ENCODE results near the gene FAM167B. TPM values are rescaled to one million over a fixed set of nuclear protein-coding genes. Genes with fewer than 3 reads are reported as not detected.

The FAM167B gene
- total RNA-seq, 1 donor from 2014 or later: 1.5 TPM

DNA sequence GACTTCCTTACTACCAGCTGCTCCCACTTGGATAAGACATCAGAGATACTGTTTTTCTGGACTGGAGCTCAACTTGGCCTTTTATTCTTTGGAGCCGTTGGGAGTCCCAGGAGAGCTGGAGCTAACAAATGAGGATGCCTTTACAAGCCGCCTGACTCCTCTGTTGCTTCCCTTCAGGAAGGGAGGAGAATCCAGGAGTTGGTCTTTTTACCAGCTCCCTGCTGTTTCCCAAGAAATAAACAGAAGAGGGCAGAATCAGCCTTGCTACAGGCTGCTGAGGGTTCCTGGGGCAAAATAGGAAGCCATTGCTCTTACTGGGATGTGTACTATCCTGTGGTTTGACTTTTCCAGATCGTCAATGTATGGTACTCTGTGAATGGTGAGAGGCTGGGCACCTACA lies 23.3 kb upstream of the FAM167B start:
- no peak for ATAC-seq

DNA sequence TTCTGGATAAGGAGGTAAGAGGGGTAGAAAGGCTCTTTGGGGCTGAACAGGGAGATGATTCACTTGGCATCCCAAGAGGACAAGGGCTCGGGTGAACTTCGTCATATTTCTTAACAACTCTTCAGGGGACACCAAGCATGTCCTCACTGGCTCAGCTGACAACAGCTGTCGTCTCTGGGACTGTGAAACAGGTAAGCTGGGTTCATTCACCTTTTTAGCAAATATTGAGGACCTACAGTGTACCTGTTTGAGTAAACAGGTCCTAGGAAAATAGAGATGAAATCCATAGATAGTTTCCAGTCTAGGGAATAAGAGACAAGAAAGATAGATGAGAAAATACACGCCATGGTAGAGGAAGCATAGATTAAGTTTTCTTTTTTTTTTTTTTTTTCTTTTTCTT lies 22.7 kb upstream of the FAM167B start:
- no peak for ATAC-seq

DNA sequence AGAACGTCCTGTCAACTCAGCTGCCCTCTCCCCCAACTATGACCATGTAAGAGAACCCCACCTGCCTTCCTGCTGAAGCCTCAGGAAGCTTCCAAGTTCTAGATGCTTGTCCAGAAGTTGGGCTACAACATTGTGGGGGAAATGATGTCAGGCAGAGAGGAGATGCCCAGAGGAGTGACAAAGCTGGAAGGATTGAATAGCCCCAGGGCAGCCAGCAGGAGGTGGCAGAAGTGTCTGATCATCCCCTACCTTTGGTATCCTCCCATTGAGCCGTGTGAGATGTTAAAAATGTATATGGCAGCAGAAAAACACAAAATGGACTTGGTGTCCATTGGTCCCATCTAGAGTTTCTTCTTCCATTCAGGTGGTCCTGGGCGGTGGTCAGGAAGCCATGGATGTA lies 18.3 kb upstream of the FAM167B start:
- ATAC-seq: no peak

DNA sequence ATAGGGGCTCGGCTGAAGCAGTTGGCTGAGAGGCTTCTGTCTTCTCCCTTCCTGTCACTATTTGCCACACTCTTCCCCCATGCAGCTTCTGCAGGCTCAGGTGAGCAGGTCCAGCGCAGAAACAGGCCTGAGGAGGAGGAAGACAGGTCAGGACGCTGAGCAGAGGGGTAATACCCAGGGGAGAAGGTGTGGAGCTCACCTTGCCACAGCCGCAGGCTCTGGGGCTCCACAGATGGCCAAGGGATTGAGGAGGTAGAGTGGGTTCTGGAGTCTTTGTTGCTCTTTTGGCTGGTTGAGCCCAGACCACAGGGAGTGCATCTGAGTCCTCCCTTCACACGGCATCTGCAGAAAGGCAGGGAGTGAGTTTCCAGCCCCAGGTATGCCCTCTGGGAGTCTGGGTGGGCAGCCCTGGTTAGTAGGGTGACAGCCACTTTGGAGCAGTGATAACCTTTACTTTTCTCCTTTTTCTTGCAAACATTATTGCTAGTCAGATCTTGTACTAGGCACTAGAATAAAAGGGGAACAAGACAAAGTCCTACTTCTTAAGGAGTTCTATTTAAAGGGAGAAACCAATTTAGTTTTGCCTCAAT lies 15.1 kb upstream of the FAM167B start:
- ATAC-seq: no peak

DNA sequence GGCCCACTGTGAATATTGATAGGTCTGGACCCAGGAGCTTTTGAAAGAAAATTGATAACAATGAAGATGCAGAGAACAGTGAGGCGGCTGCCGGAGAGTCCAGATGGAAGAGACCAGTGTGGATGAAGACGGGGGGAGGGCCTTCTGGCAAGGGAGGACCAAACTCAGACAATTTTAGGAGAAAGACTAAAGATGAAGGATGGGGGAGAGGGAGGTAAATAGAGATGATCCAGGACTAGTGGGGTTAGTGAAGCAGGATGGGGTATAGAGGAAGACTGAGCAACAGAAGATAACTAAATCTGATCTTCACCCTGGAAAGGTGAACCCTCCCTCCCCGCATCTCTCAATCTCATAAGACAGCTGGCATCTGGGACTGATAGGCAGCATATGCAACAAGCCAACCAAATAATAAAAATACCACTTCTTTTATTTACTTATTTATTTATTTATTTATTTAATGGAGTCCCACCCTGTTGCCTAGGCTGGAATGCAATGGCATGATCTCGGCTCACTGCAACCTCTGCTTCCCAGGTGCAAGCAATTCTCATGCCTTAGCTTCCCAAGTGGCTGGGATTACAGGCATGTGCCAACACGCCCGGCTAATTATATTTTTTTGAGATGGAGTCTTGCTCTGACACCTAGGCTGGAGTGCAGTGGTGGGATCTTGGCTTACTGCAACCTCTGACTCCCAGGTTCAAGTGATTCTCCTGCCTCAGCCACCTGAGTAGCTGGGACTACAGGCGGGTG lies 14.3 kb upstream of the FAM167B start:
- no peak for ATAC-seq

DNA sequence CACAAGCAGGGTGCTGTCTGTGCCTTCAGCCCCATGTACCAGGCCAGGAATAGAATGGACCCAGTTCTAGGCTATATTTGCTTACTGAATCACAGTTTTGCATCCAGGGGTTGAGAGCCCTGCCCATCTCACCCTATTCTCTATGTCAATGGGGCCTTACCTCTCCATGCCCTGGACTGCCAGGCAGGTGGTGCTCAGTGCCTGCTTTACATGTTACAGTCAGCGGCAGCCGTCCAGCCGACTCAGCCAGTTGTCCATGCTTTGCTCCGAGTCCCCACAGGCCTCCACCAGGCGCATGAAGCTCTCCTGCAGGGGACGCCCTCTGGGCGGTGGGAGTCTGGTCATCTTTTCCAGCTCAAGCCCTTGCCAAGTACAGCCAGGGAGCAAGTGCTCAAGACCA lies 12.2 kb upstream of the FAM167B start:
- no peak for ATAC-seq

DNA sequence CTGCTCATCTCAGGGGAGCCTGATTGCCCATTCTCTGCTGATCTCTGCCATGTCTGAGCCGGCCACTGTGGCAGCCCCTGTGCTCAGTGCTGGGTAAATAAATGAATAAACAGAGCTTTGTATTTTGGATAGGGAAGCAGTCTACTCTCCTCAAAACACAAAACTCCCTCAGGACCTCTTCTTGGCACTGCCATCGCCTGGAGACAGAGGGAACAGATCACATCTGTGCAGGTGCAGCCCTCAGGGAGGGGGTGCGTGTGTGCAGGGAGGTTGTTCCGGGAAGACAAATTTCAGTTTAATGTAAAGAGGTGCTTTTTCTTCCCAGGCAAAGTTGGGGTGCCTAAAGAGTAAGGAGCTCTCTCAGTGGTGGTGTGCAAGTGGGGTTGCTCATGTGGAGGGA lies 7.7 kb upstream of the FAM167B start:
- no peak for ATAC-seq

DNA sequence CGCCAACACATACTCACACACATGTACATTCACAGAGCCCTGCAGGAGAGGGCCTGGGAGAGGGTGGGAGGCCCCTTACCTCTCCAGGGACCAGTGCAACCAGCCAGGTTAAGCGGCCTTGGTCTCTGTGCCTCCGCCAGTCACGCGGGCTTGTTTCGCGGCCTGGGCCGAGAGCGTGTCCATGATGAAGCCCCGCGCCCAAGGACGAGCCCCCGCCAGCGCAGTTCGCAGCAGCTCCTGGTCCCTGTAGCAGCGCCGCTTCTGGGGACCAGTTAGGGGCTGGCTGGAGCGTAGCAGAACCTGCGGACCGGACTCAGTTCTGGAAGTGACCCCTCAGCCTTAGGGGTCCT lies 7.3 kb upstream of the FAM167B start:
- ATAC-seq: peak; percentile 5

DNA sequence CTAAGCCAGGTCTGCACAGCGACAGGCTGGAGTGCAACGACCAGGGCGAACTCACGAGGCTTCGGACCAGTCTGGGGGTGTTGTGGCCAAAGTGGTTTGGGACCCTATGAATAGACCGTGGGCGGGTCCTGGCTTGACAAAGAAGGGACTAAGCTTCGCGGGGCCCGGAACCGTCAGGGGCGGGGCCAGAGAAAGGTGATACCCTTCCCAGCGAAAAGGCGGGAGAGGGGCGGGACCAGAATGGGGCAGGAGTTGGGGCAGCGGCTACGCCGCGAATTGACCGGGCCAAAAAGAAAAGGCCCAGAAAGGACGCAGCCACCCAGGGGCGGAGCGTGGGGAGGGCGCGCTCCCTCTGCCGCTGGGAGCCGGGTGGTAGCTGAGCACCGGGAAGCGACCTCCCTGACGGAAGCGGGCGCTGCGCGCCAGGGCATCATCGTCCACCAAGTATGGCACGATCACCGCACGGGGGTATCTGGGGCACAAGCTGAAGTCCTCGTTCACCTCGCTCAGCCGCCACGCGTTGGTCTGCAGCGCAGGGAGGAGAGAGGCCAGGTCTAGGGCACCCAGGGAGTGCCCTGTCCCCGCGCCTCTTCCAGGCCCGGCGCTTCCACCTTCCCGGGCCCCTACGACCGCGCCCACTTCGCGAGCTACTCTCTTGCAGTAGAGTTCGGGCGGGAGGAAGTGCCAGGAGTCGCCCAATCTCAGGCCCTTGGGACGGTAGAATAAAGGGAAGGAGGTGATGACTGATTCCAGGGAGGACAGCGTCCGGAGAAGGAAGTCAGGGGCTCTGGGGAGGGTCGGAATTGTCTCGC lies 6.7 kb upstream of the FAM167B start:
- peak; percentile 59 for ATAC-seq

DNA sequence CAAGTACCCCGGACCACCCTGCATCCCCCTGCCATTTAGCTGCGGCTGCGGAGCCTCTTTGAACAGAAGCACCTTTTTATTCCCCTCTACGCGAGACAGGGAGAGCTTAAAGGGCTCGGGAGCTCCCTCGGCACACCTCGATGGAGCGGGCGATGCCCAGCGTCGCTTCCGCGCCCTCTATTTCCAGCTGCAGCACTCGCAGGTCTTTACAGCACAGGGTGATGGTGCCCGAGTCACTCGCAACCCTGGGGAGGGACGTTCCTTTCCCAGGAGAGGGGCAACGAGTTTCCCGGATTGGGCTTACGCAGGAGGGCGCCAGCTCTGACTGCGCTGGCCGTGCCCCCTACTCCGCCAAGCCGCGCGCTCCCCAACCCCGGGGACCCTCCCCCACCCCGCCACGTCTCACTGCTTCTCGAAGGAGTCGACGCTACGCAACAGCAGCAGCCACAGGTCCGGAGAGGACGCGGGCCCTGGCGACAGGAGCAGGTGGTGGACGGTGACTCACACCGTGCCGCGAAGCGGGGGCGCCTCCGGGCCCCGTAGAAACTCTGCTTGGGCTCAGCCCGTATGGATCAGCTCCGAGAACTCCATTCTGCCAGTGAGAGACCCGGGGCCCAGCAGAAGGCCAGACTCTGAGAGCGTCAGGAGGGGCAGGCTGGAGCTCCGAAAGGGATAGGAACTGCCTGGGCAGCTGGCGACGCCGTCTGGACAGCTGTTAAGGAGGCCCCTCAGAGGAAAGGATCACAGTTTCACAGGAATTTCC lies 5.8 kb upstream of the FAM167B start:
- peak; percentile 53 for ATAC-seq

DNA sequence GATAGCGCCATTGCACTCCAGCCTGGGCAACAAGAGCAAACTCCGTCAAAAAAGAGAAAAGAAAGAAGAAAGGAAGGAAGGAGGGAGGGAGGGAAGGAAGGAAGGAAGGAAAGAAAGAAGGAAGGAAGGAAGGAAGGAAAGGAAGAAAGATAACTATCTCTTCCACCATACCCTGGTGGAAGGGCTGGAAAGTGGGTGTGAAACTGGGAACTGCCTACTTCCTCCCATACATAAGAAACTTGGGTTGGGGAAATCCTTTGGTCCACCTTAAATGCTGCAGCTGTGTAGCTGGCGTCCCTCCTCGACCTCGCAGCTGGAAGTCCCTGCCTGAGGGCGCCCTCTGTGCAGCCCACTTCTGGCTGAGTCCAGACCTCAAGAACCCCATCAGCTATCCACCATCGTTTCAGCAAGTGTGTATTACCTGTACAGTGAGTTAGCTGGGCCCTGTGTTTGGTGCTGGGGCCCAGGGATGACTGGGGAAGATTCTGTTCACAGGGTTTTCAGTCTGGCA lies 4.6 kb upstream of the FAM167B start:
- no peak for ATAC-seq

DNA sequence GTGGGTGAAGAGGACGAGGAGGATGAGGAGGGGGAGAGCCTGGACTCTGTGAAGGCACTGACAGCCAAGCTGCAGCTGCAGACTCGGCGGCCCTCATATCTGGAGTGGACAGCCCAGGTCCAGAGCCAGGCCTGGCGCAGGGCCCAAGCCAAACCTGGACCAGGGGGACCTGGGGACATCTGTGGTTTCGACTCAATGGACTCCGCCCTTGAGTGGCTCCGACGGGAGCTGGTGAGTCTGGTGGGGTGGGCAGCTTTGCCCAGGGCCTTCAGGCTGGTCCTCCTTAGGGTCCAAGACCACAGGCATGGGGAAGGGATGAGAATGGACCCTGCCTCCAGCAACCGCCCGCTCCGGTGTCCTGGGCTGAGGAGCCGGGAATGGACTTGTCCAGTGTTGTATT lies 430 bp downstream of the FAM167B start:
- ATAC-seq: no peak

DNA sequence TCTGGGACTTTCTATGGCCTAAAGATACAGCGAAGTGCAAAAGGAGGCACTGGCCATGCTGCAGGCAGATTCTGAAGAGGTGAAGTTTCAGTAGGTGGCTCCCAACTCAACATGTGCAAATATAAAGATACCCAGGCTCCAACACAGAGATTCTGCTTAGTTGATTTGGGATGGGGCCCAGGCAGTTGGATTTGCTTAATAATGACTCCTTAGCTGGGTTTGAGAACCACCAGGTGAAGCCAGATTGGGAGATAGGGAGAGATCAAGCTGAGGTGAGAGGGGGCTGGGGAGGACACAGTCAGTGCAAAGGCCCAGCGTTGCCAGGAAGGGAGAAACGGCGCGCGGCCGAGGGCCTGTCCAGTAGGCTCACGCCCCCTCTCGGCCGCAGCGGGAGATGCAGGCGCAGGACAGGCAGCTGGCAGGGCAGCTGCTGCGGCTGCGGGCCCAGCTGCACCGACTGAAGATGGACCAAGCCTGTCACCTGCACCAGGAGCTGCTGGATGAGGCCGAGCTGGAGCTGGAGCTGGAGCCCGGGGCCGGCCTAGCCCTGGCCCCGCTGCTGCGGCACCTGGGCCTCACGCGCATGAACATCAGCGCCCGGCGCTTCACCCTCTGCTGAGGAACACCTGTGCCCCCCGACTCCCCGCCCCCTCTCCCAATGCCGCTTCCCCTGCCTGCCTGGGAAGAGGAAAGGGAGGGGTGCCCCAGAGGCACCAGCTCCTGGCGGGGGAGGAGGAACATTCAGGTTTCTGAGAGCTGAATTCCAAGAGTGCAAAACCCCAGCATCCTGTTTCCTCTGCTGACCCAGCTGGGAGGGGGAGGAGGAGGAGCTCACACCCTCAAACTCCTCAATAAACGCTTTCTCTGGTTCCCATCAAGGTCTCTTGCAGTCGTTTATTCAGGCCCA lies 1.2 kb downstream of the FAM167B start:
- ATAC-seq: peak; percentile 61

DNA sequence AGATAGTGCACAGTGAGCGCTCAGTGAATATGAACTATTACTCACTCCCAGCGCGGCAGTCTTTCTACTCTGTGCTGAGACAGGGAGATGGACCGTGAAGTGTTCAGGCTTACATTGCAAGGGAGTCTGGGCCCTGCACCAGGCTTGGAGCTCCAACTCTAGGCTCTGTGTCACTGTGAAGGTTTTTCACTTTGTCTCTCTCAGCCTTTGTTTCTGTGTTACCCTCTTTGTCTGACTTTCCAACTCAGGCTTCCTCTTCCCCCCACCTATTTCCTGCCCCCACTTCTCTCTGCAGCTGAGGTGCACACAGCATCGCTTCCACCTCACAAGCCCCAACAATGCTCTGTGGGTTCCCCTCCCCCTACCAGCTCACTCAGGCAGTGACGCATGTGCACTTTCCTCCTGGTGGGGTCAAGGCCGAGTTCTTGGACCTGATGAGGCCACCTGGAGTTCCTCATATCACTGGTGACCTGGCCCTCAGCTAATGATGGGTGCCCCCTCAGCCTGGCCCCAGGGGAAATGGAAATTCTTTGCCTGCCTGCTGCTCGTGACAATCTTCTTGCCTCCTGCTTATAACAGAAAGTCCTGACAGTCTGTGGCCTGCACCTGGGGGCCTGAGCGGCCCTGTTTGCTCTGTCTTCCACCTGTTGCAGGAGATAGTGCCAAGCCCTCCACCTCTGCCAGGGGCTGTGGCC lies 3.0 kb downstream of the FAM167B start:
- ATAC-seq: peak; percentile 72

DNA sequence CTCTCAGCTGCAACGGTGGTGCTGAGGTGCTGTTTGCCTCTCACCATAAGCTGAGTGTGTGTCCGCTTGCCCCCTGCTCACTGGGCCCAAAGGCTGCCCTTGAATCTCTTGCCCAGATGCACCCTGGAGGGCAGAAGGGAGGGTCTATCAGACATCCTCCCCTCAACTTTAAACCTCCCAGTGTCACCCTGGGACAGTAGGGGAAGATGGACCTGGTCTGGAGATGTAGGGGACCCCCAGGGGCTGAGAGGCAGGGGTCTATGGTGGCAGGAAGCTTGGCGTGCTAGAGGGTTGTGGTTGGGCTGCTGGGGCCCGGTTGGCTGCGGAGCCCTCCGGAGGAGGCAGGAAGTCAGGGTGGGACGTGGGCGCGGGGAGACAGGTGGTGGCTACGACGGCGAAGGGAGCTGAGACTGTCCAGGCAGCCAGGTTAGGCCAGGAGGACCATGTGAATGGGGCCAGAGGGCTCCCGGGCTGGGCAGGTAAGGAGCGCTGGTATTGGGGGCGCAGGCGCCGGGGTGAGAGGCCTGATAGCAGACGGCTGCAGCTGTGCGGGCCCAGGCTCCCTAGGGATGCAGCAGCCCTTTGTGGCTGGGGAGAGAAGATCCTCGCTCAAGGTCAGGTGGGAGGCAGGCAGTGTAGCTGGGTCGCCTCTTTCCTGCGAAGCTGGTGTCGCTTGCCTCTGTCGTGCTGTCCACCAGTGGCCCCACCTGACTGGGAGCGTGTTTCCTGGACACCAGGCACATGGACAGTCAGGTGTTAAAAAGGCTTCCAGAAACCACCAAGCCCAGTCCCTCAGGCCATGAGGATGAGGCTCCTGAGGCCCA lies 4.1 kb downstream of the FAM167B start, which contains the start of gene LCK:
Gene LCK (plus strand): TSS at position 373 of the 824 bp plus-strand sequence. CDS start 23,065 bp downstream, outside the sequence.
- peak; percentile 35 for ATAC-seq

DNA sequence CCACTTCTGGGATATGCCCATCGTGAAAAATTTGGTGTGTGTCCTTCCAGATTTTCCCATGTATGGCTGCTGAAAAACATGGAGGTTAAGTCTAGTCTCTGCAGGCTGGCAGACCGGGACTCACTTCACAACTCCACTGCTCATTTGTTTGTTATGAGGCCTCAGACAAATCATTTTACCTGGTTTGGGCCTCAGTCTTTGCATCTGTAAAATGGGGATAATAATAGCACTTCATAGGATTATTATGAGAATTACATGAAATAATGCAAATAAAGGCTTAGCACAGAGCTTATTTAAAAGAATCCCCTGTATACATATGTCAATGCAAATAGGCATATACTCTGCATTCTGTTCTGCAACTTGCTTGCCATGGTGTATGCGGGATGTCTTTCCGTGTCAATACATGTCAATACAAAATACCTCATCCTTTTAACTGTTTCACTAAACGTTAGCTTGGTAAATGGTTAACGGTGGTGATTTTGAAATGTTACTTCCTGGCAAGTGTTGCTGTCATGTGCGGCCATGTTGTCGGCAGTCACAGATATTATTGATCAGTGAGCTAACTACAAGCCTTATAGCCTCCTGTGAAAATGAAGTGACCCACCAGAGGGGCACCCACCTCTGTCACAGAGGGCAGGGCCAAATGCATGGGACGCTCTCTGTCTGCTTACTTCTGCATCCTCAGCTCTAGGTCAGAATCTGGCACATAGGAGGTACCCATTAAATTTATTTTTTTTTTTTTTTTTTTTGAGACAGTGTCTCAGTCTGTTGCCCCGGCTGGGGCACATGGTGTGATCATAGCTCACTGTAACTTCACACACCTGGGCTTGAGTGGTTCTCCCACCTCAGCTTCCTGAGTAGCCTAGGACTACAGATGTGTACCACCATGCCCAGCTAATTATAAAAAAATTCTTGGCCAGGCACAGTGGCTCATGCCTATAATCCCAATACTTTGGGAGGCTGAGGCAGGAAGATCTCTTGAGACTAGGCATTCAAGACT lies 8.3 kb downstream of the FAM167B start:
- no peak for ATAC-seq

DNA sequence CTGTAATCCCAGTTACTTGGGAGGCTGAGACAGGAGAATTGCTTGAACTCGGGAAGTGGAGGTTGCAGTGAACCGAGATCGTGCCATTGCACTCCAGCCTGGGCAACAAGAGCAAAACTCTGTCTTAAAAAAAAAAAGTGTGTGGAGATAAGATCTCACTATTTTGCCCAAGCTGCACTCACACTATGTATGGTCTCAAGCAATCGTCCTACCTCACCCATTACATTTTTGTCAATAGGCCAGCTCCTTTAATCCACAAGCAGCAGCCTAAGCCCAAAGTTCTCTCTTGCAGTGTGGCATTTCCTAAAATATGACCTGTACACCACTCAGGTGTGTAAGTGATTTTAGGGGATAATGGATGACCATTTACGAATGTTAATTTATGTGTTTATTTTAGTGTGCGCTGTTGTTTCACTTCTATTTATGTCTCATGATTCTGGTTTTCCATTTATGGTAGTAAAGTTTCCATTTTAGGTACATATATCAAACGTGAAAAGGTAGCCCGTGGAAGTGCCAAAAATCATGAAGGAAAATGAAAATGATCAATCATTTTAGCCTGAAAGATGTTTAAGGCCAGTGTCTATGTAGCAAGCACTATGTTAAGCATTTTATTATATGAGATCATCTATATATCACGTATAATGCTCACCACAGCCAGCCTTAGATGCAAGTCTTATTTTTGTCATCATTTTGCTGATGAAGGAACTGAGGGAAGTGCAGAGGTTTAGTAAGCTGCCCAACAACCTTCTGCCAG lies 9.6 kb downstream of the FAM167B start:
- no peak for ATAC-seq

DNA sequence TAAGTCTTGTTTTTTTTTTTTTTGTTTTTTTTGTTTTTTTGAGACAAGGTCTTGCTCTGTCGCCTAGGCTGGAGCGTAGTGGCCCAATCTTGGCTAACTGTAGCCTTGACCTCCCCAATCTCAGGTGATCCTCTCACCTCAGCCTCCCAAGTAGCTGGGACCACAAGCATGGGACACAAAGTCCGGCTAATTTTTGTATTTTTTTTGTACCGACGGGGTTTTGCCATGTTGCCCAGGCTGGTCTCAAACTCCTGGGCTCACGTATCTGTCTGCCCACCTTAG lies 10.1 kb downstream of the FAM167B start:
- no peak for ATAC-seq

Measured in esophagus mucosa (tissue), 1 donor.